Smooth muscle cell (in vitro differentiated cells): ENCODE measurements around the gene CD58. TPM values are rescaled to one million over a fixed set of nuclear protein-coding genes. Genes with fewer than 3 reads are reported as not detected.

ENCODE experiments used
- DNase-seq: peaks from one replicate; lab custom pipeline; 2025; ENCODE audit not compliant: unreplicated experiment; lab: John Stamatoyannopoulos, UW
- H2AFZ ChIP-seq: fragments of 200-600 bp; sonication (generic); 2 replicates; pipeline ENCODE4 v1.6.0; 2016; ENCODE audit warnings: antibody characterized with exemption, low read depth, mild to moderate bottlenecking
- H3F3A ChIP-seq: fragments of 200-600 bp; sonication (generic); 2 replicates; pipeline ENCODE4 v1.6.0; 2017; ENCODE audit warnings: antibody characterized with exemption, low read depth
- H3K27ac ChIP-seq: fragments of 200-600 bp; sonication (generic); 2 replicates; pipeline ENCODE4 v1.5.1; 2016; ENCODE audit warnings: low read depth, mild to moderate bottlenecking
- H3K27me3 ChIP-seq: fragments of 200-600 bp; sonication (generic); 2 replicates; pipeline ENCODE4 v1.6.1; 2016; ENCODE audit warnings: low read depth, mild to moderate bottlenecking
- H3K36me3 ChIP-seq: fragments of 200-600 bp; sonication (generic); 2 replicates; pipeline ENCODE4 v1.5.1; 2016; ENCODE audit warnings: low read depth
- H3K4me1 ChIP-seq: fragments of 200-600 bp; sonication (generic); 2 replicates; pipeline ENCODE4 v1.5.1; 2016; ENCODE audit warnings: low read depth
- H3K4me2 ChIP-seq: fragments of 200-600 bp; sonication (generic); 2 replicates; pipeline ENCODE4 v1.6.0; 2016; ENCODE audit warnings: mild to moderate bottlenecking
- H3K4me3 ChIP-seq: fragments of 200-600 bp; sonication (generic); 2 replicates; pipeline ENCODE4 v1.5.1; 2016; ENCODE audit warnings: mild to moderate bottlenecking
- H3K79me2 ChIP-seq: fragments of 200-600 bp; sonication (generic); 2 replicates; pipeline ENCODE4 v1.6.0; 2016; ENCODE audit warnings: low read depth, mild to moderate bottlenecking
- H3K9ac ChIP-seq: fragments of 200-600 bp; sonication (generic); 2 replicates; pipeline ENCODE4 v1.6.0; 2016; ENCODE audit warnings: low read depth
- H3K9me3 ChIP-seq: fragments of 200-600 bp; sonication (generic); replicated peaks from 2 replicates; pipeline ENCODE4 v1.5.1; 2016; ENCODE audit warnings: low read depth
- H4K20me1 ChIP-seq: fragments of 200-600 bp; sonication (generic); 2 replicates; pipeline ENCODE4 v1.6.0; 2016; ENCODE audit warnings: low read depth
- CTCF ChIP-seq: fragments of 200-600 bp; sonication (generic); IDR thresholded peaks from 2 replicates; pipeline ENCODE4 v1.5.1; 2017; ENCODE audit warnings: borderline replicate concordance, mild to moderate bottlenecking, antibody characterized with exemption; ENCODE audit not compliant: insufficient read depth, poor library complexity, severe bottlenecking
- WGBS: methylation state at CpG from one replicate; pipeline ENCODE4 v1.1.7; 2016; ENCODE audit warnings: low lambda C conversion rate; 5-methylcytosine and 5-hydroxymethylcytosine counted together
- polyA plus RNA-seq: library from polyadenylated mRNA; unstranded; fragments of >200 nt; fragmentation: Nextera tagmentation; extraction: Ambion mirVana; gene quantifications from 2 replicates; pipeline ENCODE4 v1.2.1, GENCODE V29; 2016
- total RNA-seq: library from RNA; depleted of rRNA; stranded (reverse); fragments of >200 nt; gene quantifications from 2 replicates; pipeline ENCODE4 v1.2.3, GENCODE V29; 2014

Gene CD58
- total and polyA plus RNA-seq, 2 experiments from 2014 or later, result 33.5 to 43.8 TPM

DNA sequence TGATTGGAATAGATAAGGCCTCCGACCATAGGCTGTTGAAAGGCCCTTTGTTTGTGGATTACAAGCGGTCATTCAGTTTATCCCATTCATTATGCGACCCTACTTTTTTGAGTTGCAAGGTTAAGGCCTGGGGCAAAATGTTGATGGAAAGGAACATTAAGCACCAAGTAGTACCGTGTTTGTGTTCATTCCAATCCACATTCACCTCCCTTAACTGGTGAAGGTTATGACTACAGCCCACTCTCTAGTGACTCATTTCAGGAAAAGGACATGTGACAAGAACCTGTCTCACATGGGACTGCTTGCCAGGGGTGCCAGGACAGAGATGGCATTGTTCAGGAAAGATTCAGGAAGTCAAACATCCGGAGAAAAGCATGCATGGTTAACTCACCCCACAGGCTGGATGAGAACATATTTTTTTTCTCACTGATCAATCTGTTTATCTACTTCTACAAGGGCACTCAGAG, 81.6 kb downstream of the CD58 start:
- Histone ChIP-seq H3F3A (no peaks in the 10 kb centered on the region), H3K27ac (no peak overlapping the region), H3K36me3 (no peaks in the 10 kb centered on the region), H3K79me2 (no peaks in the 10 kb centered on the region), H3K4me2 (no peak overlapping the region), H3K4me3 (no peak overlapping the region), H3K9ac (no peak overlapping the region), H2AFZ (no peak overlapping the region), H3K4me1 (peaks cover 5% of the 10 kb centered on the region), H3K9me3 (no peaks in the 10 kb centered on the region), H3K27me3 (no peaks in the 10 kb centered on the region), H4K20me1 (no peaks in the 10 kb centered on the region)
- TF ChIP-seq CTCF, result no peak
- WGBS, result 36% methylated on average over 5 of the region's 5 CpGs
- no peak for DNase-seq

- Histone ChIP-seq H3K27ac (no peak overlapping the region), H3K79me2 (no peaks in the 10 kb centered on the region), H3K4me3 (no peak overlapping the region), H3K9me3 (no peaks in the 10 kb centered on the region), H3K4me1 (no peaks in the 10 kb centered on the region), H3K9ac (no peak overlapping the region), H3K4me2 (no peak overlapping the region), H4K20me1 (no peaks in the 10 kb centered on the region), H3F3A (no peaks in the 10 kb centered on the region), H3K27me3 (no peaks in the 10 kb centered on the region), H2AFZ (no peak overlapping the region), H3K36me3 (no peaks in the 10 kb centered on the region)
- 79% methylated on average over 4 of the region's 4 CpGs for WGBS
- no peak for DNase-seq
- no peak for TF ChIP-seq CTCF
These were observed 82.8 kb downstream of the CD58 start for GRCh38 chr1:116488071-116488470.

GRCh38 chr1:116487583-116487982, 83.2 kb downstream of the CD58 start:
- 85% methylated on average over 1 of the region's 1 CpG for WGBS
- Histone ChIP-seq H2AFZ (no peak overlapping the region), H3K27ac (no peak overlapping the region)

More at GRCh38 chr1:116487583-116487982, 83.2 kb downstream of the CD58 start:
- H4K20me1 ChIP-seq, result no peaks in the 10 kb centered on the region
- H3K4me2 ChIP-seq, result no peak overlapping the region
- H3K4me1 ChIP-seq, result no peaks in the 10 kb centered on the region
- no peak overlapping the region for H3K4me3 ChIP-seq
- no peak for TF ChIP-seq CTCF
- DNase-seq, result no peak
- no peaks in the 10 kb centered on the region for H3K27me3 ChIP-seq
- H3F3A ChIP-seq, result no peaks in the 10 kb centered on the region
- no peaks in the 10 kb centered on the region for H3K9me3 ChIP-seq
- H3K36me3 ChIP-seq, result no peaks in the 10 kb centered on the region
- H3K79me2 ChIP-seq, result no peaks in the 10 kb centered on the region
- H3K9ac ChIP-seq, result no peak overlapping the region
